Parathyroid adenoma (tissue), 2 donors: ENCODE results near the gene NOX5.
A peak's percentile ranks its signal among the peaks of the same experiment; 100 is the strongest.
"Not testable (repeated sequence)": the region's sequence is repeated elsewhere in the genome, so short reads cannot be mapped to it uniquely, and the experiment has no call there.

Experiments used
- H2AFZ ChIP-seq: fragments of 300-600 bp; sonication (generic); one replicate; pipeline ENCODE4 v1.7.0; 2017; ENCODE audit warnings: antibody characterized with exemption, mild to moderate bottlenecking
- H3K27ac ChIP-seq: fragments of 300-600 bp; sonication (generic); one replicate; pipeline ENCODE4 v1.7.0; 2017
- H3K27me3 ChIP-seq: fragments of 300-600 bp; sonication (generic); one replicate; pipeline ENCODE4 v1.7.0; 2017; ENCODE audit warnings: low read length; ENCODE audit not compliant: control insufficient read depth, insufficient read depth
- H3K36me3 ChIP-seq: fragments of 300-600 bp; sonication (generic); one replicate; pipeline ENCODE4 v1.7.0; 2017; ENCODE audit warnings: low read length; ENCODE audit not compliant: control insufficient read depth, insufficient read depth
- H3K4me1 ChIP-seq: fragments of 300-600 bp; sonication (generic); one replicate; pipeline ENCODE4 v1.7.0; 2017; ENCODE audit warnings: control low read depth
- H3K4me2 ChIP-seq: fragments of 300-600 bp; sonication (generic); one replicate; pipeline ENCODE4 v1.7.0; 2017; ENCODE audit warnings: low read length
- H3K4me3 ChIP-seq: fragments of 300-600 bp; sonication (generic); one replicate; pipeline ENCODE4 v1.7.0; 2017; ENCODE audit warnings: low read depth, low read length
- H3K79me2 ChIP-seq: fragments of 300-600 bp; sonication (generic); one replicate; pipeline ENCODE4 v1.7.0; 2017; ENCODE audit warnings: control low read depth
- H3K9ac ChIP-seq: fragments of 300-600 bp; sonication (generic); one replicate; pipeline ENCODE4 v1.7.0; 2017; ENCODE audit warnings: mild to moderate bottlenecking
- H3K9me3 ChIP-seq: fragments of 300-600 bp; sonication (generic); one replicate; pipeline ENCODE4 v1.7.0; 2017; ENCODE audit warnings: low read length; ENCODE audit not compliant: control insufficient read depth
- CTCF ChIP-seq: fragments of 300-600 bp; sonication (generic); IDR thresholded peaks from one replicate; pipeline ENCODE4 v1.7.0; 2017; ENCODE audit warnings: antibody characterized with exemption, mild to moderate bottlenecking
- donor health status: primary hyperparathyroidism.

NOX5 gene

GRCh38 chr15:68972201-68973065, 42.1 kb upstream of the NOX5 start:
- H3K4me3 ChIP-seq: no peak overlapping the region
- no peaks in the 10 kb centered on the region for H3K27me3 ChIP-seq
- peaks cover 9% of the 10 kb centered on the region for H3K4me1 ChIP-seq
- H3K36me3 ChIP-seq: no peaks in the 10 kb centered on the region
- H3K79me2 ChIP-seq: no peaks in the 10 kb centered on the region
- peak overlapping the region; percentile 80 for H3K27ac ChIP-seq
- H2AFZ ChIP-seq: peak overlapping the region; percentile 66
- no peak for TF ChIP-seq CTCF
- no peak overlapping the region for H3K4me2 ChIP-seq
- H3K9ac ChIP-seq: no peak overlapping the region
- H3K9me3 ChIP-seq: peaks cover 5% of the 10 kb centered on the region

GRCh38 chr15:68975651-68976160, 38.8 kb upstream of the NOX5 start:
- H3K4me3 ChIP-seq, H3K36me3 ChIP-seq, H2AFZ ChIP-seq, H3K79me2 ChIP-seq, H3K4me2 ChIP-seq, H3K27ac ChIP-seq, H3K9me3 ChIP-seq, H3K27me3 ChIP-seq, H3K9ac ChIP-seq: not testable (repeated sequence)
- H3K4me1 ChIP-seq: peaks cover 13% of the 10 kb centered on the region

- H3K4me3 ChIP-seq, H3K4me1 ChIP-seq, H3K4me2 ChIP-seq, H3K36me3 ChIP-seq, H3K9ac ChIP-seq, H3K79me2 ChIP-seq, H3K9me3 ChIP-seq, H3K27ac ChIP-seq, H2AFZ ChIP-seq, H3K27me3 ChIP-seq: not testable (repeated sequence)
These were observed 37.1 kb upstream of the NOX5 start for GRCh38 chr15:68977426-68977825.

- no peaks in the 10 kb centered on the region for H3K36me3 ChIP-seq
- no peaks in the 10 kb centered on the region for H3K27me3 ChIP-seq
- H2AFZ ChIP-seq: no peak overlapping the region
- H3K79me2 ChIP-seq: no peaks in the 10 kb centered on the region
- no peak overlapping the region for H3K9ac ChIP-seq
- H3K4me3 ChIP-seq: no peak overlapping the region
- H3K27ac ChIP-seq: no peak overlapping the region
- no peak for TF ChIP-seq CTCF
- H3K4me1 ChIP-seq: peaks cover 11% of the 10 kb centered on the region
- no peaks in the 10 kb centered on the region for H3K9me3 ChIP-seq
- no peak overlapping the region for H3K4me2 ChIP-seq
These were observed 35.5 kb upstream of the NOX5 start for GRCh38 chr15:68979006-68979405.

- Histone ChIP-seq H3K27ac (no peak overlapping the region), H3K79me2 (no peaks in the 10 kb centered on the region), H3K9me3 (no peaks in the 10 kb centered on the region), H2AFZ (no peak overlapping the region), H3K9ac (no peak overlapping the region), H3K4me1 (peaks cover 15% of the 10 kb centered on the region), H3K4me2 (no peak overlapping the region), H3K27me3 (no peaks in the 10 kb centered on the region), H3K4me3 (no peak overlapping the region), H3K36me3 (no peaks in the 10 kb centered on the region)
- TF ChIP-seq CTCF: no peak
These were observed 34.7 kb upstream of the NOX5 start for GRCh38 chr15:68979816-68980215.
